ENCODE results near the gene SMIM38. TPM values are rescaled to one million over a fixed set of nuclear protein-coding genes. Genes with fewer than 3 reads are reported as not detected.

Gene SMIM38
- total and polyA plus RNA-seq, 2 of the 4 experiments (the other 2 are of a cell fraction): under 0.01 to 0.05 TPM

- Histone ChIP-seq H3K23ac (ENCODE audit: low read depth, low read length) (0 out of 2 replicates have a peak overlapping the region, but pooled peaks have one; percentile 6), H2BK20ac (ENCODE audit: low read depth, low read length) (peak overlapping the region; percentile 4; the same call in 1 of the 2 replicates), H2BK120ac (ENCODE audit: low read depth, low read length) (peak overlapping the region; percentile 33; the same call in 1 of the 2 replicates), H2AFZ (replicated peaks; ENCODE audit: low read length, poor library complexity) (peak overlapping the region; percentile 6), H3K79me1 (ENCODE audit: low read depth in 1 of 2, low read length in 2 of 2) (no peaks in the 10 kb centered on the region), H2BK5ac (ENCODE audit: low read depth, low read length, poor library complexity, severe bottlenecking) (peak overlapping the region; percentile 31), H3K27ac (ENCODE audit: insufficient read depth, low read length) (peak overlapping the region; percentile 56; the same call in 1 of the 2 replicates), H3K14ac (replicated peaks; ENCODE audit: low read depth, low read length) (no peak overlapping the region), H3K18ac (ENCODE audit: low read depth, low read length) (peak overlapping the region; percentile 64; the same call in 1 of the 2 replicates), H3K4me3 (ENCODE audit: insufficient read depth, low read depth, low read length) (no peak overlapping the region), H3K9ac (ENCODE audit: low read depth, low read length) (no peak overlapping the region), H3K9me1 (ENCODE audit: insufficient read depth, low read length) (peaks cover 6% of the 10 kb centered on the region; the same call in 1 of the 2 replicates), H3K9me3 (ENCODE audit: control insufficient read depth, insufficient read depth, low read length) (peaks cover 9% of the 10 kb centered on the region), H2BK15ac (ENCODE audit: low read depth, low read length) (no peak overlapping the region), H3K4me1 (ENCODE audit: control insufficient read depth, insufficient read depth, low read length) (peaks cover 11% of the 10 kb centered on the region), H4K20me1 (ENCODE audit: insufficient read depth, low read length) (no peaks in the 10 kb centered on the region), H2AK5ac (ENCODE audit: low read depth, low read length) (0 out of 2 replicates have a peak overlapping the region, but pooled peaks have one; percentile 10), H2AK9ac (replicated peaks; ENCODE audit: low read depth, low read length, poor library complexity) (no peak overlapping the region), H4K91ac (ENCODE audit: insufficient read depth, low read depth, low read length) (peak overlapping the region; percentile 32; the same call in 1 of the 2 replicates), H3K4ac (ENCODE audit: low read depth, low read length) (peak overlapping the region; percentile 26; the same call in 1 of the 2 replicates), H4K5ac (ENCODE audit: low read depth, low read length) (no peak overlapping the region), H4K8ac (ENCODE audit: low read depth in 2 of 2, low read length in 2 of 2) (peak overlapping the region in 1 of 2 experiments; percentile 45; a peak in 2 of 4 replicates), H3K4me2 (ENCODE audit: low read depth, low read length) (peak overlapping the region; percentile 51), H3K56ac (ENCODE audit: extremely low read depth, insufficient read depth, low read length) (no peak overlapping the region), H3K27me3 (ENCODE audit: control insufficient read depth, insufficient read depth, low read length) (no peaks in the 10 kb centered on the region), H3K36me3 (ENCODE audit: control insufficient read depth, insufficient read depth, low read length) (no peaks in the 10 kb centered on the region)
- ATAC-seq (ENCODE audit: low read depth) (no peak; the same call in 1 of the 2 replicates), DNase-seq (peak; percentile 19)
- WGBS, 2 experiments (ENCODE audit: extremely low coverage in 2 of 2, insufficient read length in 1 of 2): 71% methylated on average over 2 of the region's 7 CpGs; no CpG with 5 or more reads in 1 of the 2 experiments
- intact Hi-C loops (cut with micrococcal nuclease) (loop anchor here (1.0 kb wide), 1 partner anchor 499 kb away; no protein-coding TSS in a partner anchor), in situ Hi-C loops (cut with MboI; ENCODE audit: low sequenced_read_pairs) (no loop called here), dilution Hi-C loops (cut with HindIII; ENCODE audit: low sequenced_read_pairs, unreplicated experiment) (no loop called here)
- POLR2A ChIA-PET (ENCODE audit: unreplicated experiment): no interaction called here
- no TSS peak for BruUV-seq (replicated peaks)
- TF ChIP-seq MAZ (IDR thresholded peaks at IDR 0.05; ENCODE audit: borderline replicate concordance, low read depth, low read length) (no peak), RAD21 (IDR thresholded peaks at IDR 0.05; ENCODE audit: low read length) (no peak), RCOR1 (IDR thresholded peaks at IDR 0.05; ENCODE audit: insufficient replicate concordance, low read length) (no peak), CTCF (conservative IDR thresholded peaks at IDR 0.05; ENCODE audit: low read depth, low read length) (no peak), MXI1 (IDR thresholded peaks at IDR 0.05; ENCODE audit: borderline replicate concordance, low read depth, low read length) (no peak)
- TF ChIP-seq, protein P1, sequence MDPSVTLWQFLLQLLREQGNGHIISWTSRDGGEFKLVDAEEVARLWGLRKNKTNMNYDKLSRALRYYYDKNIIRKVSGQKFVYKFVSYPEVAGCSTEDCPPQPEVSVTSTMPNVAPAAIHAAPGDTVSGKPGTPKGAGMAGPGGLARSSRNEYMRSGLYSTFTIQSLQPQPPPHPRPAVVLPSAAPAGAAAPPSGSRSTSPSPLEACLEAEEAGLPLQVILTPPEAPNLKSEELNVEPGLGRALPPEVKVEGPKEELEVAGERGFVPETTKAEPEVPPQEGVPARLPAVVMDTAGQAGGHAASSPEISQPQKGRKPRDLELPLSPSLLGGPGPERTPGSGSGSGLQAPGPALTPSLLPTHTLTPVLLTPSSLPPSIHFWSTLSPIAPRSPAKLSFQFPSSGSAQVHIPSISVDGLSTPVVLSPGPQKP (IDR thresholded peaks at IDR 0.05; ENCODE audit: borderline replicate concordance, low read depth, low read length): no peak
- CTCF ChIA-PET: no interaction called here
Observed at GRCh38 chr11:69144316-69145049, 11.3 kb upstream of the SMIM38 start.

Measured in IMR-90 (cell line).